HFF-Myc (cell line): ENCODE measurements around the gene DERA.

Source experiments
- DNase-seq: peaks from one replicate; pipeline ENCODE4 v3.0.0-alpha.2; 2011; ENCODE audit warnings: low read depth; ENCODE audit errors: extremely low read depth
- H3K4me3 ChIP-seq: replicated peaks from 2 replicates; pipeline ENCODE4 v1.5.1; 2011; ENCODE audit warnings: low read depth, mild to moderate bottlenecking, control low read depth, low read length
- TF ChIP-seq, protein P1 (sequence below): IDR thresholded peaks from 2 replicates; pipeline ENCODE4 v1.5.1; 2012; ENCODE audit warnings: mild to moderate bottlenecking, low read depth, low read length, control low read depth; ENCODE audit errors: missing control alignments

The DERA gene

DNA sequence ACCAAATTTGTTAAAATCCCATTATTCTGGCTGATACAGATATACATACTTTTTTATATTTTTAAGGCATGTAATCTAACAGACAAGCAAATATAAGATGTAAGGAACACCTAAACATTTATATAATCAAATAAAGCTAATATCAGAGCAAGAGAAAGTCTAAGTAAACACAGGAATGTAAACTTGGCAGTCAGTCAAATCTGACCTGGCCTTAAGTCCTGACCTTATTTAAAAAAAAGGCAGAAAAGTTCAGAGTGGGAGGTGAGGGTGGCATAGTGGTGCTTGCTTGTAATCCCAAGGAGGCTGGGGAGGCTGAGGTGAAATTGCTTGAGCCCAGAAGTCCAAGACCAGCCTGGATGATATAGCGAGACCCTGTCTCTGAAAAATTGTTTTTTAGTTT, 152.6 kb downstream of the DERA start:
- TF ChIP-seq, protein P1, sequence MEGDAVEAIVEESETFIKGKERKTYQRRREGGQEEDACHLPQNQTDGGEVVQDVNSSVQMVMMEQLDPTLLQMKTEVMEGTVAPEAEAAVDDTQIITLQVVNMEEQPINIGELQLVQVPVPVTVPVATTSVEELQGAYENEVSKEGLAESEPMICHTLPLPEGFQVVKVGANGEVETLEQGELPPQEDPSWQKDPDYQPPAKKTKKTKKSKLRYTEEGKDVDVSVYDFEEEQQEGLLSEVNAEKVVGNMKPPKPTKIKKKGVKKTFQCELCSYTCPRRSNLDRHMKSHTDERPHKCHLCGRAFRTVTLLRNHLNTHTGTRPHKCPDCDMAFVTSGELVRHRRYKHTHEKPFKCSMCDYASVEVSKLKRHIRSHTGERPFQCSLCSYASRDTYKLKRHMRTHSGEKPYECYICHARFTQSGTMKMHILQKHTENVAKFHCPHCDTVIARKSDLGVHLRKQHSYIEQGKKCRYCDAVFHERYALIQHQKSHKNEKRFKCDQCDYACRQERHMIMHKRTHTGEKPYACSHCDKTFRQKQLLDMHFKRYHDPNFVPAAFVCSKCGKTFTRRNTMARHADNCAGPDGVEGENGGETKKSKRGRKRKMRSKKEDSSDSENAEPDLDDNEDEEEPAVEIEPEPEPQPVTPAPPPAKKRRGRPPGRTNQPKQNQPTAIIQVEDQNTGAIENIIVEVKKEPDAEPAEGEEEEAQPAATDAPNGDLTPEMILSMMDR, result no peak
- H3K4me3 ChIP-seq, result no peak overlapping the region

DNA sequence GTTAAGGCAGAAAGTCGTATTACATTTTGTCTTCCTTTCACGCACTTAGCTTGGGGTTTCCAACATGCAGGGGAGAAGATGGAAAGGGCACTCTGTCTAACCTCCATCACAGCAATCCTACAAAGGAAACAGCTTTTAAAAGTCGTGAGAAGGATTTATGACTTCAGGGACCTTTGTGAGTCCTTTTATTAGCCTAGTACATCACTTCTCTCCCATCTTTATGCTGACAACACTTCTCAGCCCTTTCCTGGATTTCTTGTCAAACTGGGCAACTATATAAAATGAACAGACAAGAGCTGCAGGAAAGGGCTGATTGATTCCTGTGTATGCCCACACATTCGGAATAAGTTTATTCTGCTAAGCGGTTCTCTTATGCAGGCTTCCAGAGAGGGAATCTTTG, 159.0 kb downstream of the DERA start:
- H3K4me3 ChIP-seq, result no peak overlapping the region
- DNase-seq, result no peak
- TF ChIP-seq, protein P1, result no peak

More for the DNA sequence above, 152.6 kb downstream of the DERA start:
- DNase-seq, result no peak

DNA sequence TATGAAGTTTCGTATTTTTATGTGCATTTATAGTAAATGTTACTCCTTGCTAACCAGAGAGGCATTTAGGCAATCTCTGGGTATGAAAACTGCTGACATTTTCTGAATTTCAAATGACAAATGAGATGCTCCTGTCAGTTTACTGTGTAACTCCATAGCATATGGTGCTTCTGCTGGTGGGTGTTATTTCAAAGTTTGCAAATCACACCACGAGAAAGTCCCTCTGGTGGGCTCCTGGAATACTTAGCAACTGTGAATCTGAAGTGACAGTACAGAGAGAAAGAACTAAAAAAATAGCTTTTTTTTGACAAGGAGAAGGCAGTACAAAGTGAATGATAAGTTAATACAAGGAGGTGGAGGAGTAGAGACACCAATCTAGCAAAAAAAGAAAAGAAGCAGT, 161.5 kb downstream of the DERA start:
- no peak for DNase-seq
- TF ChIP-seq, protein P1, result no peak
- H3K4me3 ChIP-seq, result no peak overlapping the region

DNA sequence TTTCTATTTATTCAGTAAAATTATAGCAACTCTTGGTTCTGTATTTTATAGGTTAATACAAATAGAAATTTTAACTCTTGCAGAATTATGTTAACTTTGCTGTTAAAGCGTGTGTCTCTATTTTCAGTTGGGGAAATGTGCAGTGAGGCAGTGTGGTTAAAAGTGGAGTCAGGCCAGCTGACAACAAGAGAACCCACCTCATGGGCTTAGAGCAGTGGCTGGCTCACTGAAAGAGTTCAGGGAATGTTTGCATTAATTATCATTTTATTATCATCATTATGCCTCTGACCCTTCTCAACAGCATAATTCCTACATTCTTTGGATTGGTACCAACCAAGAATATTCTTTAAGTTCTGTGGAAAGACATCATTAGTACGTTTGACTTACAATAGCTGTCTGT, 163.8 kb downstream of the DERA start:
- no peak overlapping the region for H3K4me3 ChIP-seq
- DNase-seq, result no peak
- TF ChIP-seq, protein P1, result no peak

DNA sequence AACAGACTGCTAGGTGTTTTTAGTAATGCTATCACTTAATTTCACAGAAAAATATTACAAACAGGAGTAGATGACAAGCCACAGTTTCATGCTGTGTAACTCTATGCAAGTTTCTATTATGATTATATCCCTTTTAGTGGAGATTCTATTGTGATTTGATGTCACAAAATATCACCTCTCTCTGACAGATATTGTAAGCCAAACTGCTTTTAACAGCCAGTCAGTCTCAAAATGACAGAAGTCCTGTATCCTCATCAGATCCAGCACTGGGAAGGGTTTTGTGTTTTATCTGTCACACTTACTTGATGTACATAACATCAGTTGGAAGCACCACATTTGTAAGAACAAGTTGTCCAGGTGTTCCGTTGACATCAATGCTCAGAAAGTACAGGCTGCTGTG, 164.8 kb downstream of the DERA start:
- no peak overlapping the region for H3K4me3 ChIP-seq
- DNase-seq, result no peak
- TF ChIP-seq, protein P1, result no peak

DNA sequence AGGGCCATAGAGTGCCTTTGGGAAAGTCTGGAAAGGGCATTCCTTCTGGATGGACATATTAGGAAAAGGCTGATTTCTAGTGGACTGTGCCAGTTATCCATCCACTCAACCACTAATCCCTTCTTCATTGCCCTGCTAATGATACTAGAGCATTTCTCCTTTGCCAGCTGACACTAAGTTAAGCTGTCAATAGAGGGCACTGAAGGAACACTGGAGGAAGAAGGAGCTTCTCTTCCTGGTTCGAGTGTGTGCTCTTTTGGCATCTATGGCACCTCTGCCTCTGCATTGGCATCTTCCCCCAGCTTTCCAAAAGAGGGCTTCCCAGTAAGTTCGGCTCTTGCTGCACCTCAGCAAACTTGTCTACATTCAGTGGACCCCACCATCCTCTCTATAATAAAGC, 165.4 kb downstream of the DERA start:
- no peak overlapping the region for H3K4me3 ChIP-seq
- TF ChIP-seq, protein P1, result peak; percentile 30
- peak; percentile 7 for DNase-seq

DNA sequence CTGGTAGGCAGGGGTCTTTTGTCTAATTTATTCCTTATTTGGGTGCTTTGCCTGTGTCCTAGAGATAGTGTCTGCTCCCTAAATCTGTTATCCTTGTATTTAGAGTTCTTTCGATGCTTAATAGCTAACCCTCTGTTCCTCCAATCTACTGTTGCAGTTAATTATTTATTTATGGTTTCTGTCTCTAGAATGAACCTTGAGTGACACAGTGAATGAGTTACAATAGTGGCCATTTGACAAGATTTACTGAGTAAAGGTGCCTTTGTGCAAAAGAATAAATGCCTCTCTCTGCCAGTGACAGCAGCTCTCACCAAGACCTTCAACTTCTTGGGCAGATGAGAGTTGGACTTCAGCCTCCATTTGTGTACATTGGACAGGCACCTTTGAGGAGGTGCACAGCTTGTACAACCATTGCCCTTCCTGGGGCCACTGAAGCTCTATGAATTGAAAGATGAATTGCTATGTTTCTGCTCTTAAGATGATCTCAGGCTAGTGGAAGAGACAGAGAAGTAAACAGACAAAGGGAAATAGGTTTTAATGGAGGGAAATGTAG, 165.9 kb downstream of the DERA start:
- no peak for DNase-seq
- no peak overlapping the region for H3K4me3 ChIP-seq
- TF ChIP-seq, protein P1, result no peak
